CD4-positive, alpha-beta T cell treated with Interleukin-17A for 1 hour (primary cell): ENCODE results near the gene MTRR.
"Not testable (repeated sequence)": the region's sequence is repeated elsewhere in the genome, so short reads cannot be mapped to it uniquely, and the experiment has no call there.

ENCODE experiments used
- DNase-seq: peaks from one replicate; pipeline ENCODE4 v3.0.0-alpha.2; 2020

MTRR gene

DNA sequence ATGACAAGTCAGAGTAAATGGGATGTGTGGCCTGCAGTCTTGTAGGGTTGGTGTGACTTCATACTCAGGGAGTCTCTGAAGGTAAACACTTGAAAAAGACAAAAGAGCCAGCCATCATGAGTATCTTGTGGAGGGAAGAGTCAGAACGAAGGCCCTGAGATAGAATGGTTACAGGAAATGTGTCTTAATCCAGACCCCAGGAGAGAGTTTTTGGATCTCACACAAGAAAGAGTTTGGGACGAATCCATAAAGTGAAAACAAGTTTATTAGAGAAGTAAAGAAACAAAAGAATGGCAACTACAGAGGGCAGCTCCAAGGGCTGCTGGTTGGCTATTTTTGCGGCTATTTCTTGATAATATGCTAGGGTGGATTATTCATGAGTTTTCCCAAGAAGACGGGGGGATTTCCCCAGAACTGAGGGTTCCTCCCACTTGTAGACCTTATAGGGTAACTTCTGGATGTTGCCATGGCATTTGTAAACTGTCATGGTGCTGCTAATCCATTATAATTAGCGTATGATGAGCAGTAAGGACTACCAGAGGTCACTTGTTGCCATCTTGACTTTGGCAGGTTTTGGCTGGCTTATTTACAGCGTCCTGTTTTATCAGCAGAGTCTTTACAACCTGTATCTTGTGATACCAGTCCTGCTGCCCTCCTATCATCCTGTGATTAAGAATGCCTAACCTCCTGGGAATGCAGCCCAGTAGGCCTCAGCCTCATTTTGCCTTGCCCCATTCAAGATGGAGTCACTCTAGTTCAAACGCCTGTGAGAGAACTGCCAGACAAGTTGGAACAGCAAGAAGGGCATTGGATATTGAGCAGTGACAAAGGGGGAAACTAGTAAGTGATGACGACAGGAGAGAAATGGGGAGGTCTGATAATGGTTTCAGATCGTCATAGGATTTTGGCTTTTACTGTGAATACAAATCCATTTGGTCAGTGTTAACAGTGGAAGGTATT is 34.0 kb downstream of the MTRR start:
- DNase-seq: no peak

DNA sequence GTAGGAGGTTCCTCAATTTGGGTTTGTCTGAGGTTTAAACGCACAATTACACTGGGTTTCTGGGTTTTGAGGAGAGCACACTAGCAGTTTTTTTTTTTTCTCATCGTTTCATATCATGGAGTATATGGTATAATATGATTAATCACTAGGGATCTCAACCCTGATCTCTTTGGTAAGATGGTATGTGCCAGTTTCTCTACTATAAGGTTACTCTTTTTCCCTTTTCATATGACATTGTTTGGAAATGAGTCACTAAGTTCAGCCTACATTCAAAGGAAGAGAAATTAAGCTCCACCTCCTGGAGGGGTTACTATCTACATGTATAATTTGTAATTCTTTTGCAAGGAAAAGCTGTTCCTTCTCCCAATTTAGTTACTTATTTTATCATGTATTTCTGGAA is 35.2 kb downstream of the MTRR start:
- no peak for DNase-seq

DNA sequence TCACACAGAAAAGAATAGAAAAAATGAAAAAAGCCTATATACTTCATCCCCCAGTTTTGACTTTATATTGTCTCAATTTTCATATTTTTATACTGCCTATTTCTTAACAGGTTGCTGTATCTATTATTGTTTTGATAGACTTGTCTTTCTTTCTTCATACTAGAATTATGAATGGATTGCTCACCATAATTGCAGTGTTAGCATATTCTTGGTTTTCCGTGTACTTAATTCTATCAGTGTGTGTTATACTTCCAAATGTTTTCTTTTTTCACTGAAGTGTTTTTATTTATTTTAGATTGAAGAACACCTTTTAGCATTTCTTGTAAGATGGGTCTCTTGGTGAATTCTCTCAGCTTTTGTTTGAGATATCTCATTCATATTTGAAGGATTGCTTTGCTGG is 38.7 kb downstream of the MTRR start:
- no peak for DNase-seq

DNA sequence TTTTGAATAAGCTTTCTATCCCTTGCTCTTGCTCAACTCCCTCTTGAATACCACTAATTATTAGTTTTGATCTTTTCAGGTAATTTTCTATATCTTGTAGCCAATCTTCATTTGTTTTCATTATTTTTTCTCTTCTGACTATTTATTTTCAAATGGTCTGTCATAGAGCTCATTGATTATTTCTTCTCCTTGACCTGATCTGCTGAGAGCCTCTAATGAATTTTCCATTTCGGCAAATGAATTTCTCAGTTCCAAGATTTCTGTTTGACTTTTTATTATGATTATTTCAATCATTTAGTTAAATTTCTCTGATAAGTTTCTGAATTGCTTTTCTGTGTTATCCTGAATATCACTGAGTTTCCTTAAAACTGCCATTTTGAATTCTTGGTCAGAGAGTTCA is 39.4 kb downstream of the MTRR start:
- no peak for DNase-seq

DNA sequence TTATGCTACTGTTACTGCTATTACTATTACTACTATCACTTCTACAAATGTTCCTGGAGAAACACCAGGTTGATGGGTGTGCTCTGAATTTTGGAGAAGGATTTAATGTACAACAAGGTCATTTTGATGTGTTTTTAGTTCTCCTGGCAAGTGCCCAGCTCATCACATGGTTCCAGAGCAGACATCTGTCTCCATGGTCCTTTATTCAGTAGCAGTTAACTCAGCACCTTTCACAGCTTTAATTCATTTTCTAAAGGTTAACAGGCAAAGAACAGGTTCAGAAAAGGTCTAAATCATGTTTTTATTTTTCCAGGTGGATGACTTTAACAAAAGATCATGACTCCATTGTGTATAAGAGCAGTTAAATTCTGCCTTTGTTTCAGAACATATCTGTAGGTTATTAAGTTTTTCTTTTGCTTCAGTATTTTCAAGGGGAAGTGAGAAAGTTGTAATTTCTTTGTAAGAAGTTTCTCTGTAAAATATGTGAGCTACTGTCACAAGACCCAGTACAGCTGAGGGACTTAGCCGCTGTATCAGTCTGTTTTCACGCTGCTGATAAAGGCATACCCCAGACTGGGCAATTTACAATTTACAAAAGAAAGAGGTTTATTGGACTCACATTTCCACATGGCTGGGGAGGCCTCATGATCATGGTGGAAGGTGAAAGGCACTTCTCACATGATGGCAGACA is 41.9 kb downstream of the MTRR start:
- DNase-seq: no peak

DNA sequence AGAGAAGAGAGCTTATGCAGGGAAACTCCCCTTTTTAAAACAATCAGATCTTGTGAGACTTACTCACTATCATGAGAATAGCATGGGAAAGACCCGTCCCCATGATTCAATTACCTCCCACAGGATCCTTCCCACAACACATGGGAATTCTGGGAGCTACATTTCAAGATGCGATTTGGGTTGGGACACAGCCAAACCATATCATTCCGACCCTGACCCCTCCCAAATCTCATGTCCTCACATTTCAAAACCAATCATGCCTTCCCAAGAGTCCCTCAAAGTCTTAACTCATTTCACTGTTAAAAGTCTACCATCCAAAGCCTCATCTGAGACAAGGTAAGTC is 42.5 kb downstream of the MTRR start:
- DNase-seq: not testable (repeated sequence)

DNA sequence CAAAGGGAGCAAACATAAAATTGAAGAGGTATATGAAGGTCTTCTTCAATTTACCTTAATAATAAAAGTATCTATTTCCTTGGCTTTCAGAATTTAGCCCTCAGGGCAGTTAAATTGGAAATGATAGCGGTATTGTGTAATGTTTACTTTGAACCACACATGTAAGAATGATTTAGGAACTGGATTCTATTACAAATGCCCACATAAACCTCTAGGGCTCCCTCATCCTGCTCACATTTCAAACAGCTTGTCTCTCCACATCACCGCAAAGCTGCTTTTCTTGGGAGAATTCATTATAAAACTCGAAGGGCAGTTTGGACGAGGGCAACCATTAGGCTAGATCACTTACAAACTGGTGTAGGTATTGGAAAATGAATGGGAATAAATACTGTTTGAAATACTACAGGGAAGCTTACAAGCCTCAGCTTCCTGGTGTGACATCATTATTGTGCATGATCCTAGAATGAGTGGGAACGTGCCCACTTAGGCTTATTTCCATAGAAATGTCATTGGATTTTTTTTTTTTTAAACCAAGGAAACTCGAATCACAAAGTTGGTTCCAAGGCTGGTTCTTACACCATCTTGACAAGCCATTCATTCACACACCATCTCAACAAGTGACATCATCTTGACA is 47.3 kb downstream of the MTRR start:
- no peak for DNase-seq

DNA sequence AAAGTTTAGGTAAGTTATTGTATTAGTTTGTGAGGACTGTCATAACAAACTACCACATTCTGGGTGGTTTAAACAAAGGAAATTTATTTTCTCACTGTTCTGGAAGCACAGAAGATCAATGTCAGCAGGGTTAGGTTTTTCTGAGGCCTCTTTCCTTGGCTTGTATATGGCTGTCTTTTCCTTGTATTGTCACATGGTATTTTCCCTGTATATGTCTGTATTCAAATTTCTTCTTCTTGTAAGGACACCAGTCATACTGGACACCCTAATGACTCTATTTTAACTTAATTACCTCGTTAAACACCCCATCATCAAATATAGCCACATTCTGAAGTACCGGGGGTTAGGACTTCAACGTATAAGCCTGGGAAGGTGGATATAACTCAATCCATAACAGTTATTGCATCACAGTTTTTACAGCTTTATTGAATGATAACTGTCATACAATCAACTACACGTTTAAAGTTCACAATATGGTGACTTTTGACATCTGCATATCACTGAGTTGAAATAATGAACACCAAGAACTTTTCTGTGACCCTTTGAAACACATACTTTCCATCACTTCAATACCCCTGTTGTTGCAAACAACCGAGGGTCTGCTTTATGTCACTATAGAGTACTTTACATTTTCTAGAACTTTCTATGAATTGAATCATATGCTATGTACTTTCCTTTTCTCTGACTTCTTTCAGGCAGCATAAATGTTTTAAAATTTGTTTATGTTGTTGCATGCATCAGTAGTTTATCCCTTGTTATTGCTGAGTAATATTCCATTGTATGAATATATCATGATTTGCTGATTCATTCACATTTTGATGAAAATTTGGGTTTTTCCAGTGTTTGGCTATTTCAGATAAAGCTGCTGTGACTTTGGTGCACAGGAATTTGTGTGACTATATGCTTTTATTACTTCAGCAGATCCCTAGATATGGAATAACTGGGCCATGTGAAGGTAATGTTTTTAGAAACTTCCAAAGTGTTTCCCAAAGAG is 48.5 kb downstream of the MTRR start:
- no peak for DNase-seq

DNA sequence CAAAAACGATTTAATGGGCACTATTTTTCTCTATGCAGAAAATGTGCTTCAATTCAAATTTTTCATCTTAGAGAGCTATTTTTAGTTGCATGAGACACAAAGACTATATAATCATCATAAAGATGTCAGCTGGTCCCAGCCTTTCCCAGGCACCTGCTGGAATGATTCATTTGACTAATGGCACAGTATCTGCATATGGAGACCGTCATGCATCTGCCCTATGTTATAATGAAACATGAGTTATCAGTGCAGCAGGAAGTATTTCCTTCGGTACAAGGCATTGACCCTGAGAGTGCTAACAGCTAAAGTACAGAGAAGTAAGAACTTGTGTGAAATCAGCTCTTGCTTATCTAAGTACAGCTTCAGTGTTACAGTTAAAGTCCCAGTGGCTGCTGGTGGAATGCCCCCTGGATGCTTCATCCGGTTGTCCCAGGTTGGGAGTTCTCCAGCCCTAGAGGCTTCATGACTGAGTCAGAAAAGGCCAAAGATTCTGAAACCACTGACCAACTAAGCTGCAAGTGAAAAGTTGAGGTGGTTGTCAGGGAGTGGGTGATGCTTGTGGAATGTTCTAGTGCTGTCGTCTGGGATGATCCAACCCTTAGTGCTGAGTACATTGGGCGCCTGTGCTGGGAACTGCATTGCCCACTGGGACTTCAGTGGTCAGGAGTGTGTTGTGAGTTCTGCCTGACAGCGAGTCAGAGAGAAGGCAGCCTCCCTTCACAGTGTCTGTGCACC is 57.2 kb downstream of the MTRR start:
- no peak for DNase-seq

DNA sequence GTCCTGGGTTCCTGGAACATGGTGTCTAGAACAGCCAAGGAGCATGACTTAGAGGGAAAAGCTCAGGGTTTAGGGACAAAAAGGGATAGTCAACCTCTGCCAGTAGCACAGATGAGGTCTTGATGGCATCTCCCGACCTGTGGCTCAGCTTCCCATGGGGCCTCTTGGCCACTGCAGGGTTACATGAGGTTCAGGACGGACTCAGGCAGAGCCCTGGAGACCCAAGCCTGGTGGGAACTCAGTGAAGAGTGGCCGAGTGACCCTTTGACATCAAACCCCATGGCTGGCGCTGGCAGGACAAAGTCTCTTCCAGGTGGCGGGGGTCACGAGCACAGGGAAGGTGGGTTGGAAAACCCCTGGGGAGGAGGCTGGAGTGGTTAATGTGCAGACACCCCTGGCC is 57.8 kb downstream of the MTRR start:
- DNase-seq: no peak

DNA sequence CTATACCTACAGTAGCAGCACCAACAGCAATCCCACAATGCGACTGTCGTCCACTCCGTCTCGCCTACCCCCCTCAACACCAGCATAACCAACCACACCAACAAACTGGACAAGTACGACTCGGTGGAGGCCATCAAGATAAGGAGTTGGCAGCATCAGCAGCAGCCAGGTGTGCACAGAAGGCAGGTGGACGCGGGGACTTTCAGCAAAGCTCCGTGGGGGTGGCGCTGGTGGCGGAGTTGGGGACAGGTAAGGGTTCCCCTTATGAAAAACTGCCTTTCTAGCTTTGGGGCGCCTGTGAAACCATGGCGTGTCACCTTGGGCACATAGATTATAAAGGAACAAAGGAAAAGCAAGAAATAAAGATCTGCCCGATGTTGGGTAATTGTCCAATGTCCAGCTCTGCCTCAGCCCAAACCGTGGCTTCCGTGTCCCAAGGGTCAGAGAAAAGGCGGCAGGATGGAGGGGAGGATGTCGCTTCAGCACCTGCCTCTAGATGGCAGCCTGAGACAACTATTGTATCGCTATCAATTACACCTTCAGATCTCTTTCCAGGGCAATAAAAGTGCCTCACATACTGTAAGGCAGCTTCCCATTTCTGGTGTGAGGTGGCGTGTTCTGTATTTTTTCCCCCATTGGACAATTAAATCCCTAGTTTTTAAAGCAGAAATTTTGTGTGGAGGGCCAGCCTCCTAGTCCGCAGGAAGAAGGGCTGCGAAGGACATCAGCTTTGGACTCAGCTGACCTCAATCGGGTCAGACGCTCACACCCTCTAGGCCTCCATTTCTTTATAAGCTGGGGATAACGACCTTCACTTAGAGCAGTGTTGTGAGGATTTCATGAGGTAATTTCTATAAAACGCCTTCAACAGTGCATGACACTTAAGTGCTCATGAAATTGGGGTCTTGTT is 58.8 kb downstream of the MTRR start:
- DNase-seq: peak; percentile 29

DNA sequence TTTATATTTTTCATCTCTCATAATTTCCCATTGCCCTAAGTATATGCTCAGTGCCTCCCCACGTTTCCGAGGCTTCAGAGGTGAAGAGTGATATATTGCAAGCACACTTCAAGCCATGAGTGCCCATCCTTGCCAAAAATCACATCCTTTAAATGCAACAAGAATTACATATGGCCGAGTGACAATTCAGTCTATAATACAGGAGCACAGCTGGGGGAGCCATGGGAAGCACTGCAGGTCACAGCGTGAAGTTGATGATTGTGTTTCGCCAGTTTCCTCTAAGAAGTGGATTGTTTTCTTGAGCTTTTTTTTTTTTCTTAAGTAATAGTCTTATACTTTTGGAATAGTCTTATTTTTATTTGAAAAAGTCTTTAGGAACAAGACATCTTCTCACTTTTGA is 61.1 kb downstream of the MTRR start:
- DNase-seq: no peak

DNA sequence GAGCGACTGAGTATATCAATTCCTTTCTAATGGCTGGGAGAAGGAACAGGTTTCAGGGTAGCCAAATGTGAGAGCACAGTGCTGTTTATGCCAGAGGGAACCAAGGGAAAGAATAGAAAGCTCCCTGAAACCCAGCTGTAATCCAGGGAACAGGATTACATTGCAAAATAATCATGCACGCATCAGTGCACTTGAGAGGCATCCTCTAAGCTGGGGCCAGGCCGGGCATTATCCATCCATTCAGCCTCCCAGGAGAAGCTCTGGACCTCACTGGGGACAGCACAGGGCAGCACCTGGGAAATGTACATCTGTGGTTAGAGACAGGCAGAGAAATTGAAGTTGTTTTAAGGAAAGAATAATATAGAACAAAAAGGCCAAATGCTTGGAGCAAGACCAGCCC is 72.7 kb downstream of the MTRR start:
- no peak for DNase-seq

DNA sequence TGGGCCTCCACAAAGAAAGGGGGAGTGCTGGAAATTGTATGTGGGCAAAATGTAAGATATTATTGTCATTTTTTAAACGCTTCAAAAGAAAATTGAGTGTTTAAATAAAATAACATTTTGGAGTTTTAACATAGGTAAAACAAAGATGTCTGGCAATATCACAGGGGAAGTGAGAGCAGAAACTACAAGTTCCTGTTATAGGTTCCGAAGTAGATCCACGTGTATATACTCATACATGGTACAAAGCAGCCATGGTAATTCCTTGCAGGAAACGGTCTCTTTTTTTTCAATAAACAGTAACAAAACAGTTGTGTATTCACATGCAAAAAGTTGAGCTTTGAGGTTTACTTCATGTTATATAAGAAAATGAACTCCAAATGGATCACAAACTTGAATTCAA is 78.4 kb downstream of the MTRR start:
- no peak for DNase-seq
